GM12874 (cell line): ENCODE results near the gene ZBTB16.

ENCODE experiments used
- CTCF ChIP-seq: IDR thresholded peaks from 2 replicates; pipeline ENCODE4 v1.5.1; 2011; ENCODE audit warnings: low read depth, mild to moderate bottlenecking, control low read depth, low read length, moderate library complexity; ENCODE audit not compliant: insufficient read depth

The ZBTB16 gene

GRCh38 chr11:114254571-114255146 is 195.1 kb downstream of the ZBTB16 start:
- TF ChIP-seq CTCF: no peak

GRCh38 chr11:114255289-114255688 is 195.8 kb downstream of the ZBTB16 start:
- no peak for TF ChIP-seq CTCF

GRCh38 chr11:114256176-114256966 is 196.9 kb downstream of the ZBTB16 start:
- no peak for TF ChIP-seq CTCF

- TF ChIP-seq CTCF: no peak
These were observed 197.4 kb downstream of the ZBTB16 start for GRCh38 chr11:114256967-114257286.

GRCh38 chr11:114257621-114258558 is 198.4 kb downstream of the ZBTB16 start:
- no peak for TF ChIP-seq CTCF

- no peak for TF ChIP-seq CTCF
These were observed 199.2 kb downstream of the ZBTB16 start for GRCh38 chr11:114258696-114259095.

GRCh38 chr11:114259124-114259526 is 199.6 kb downstream of the ZBTB16 start:
- TF ChIP-seq CTCF: no peak
